ENCODE data around the gene TMUB1. TPM values are rescaled to one million over a fixed set of nuclear protein-coding genes. Genes with fewer than 3 reads are reported as not detected.

TMUB1 gene
- total RNA-seq, 3 donors from 2014 or later (not counting 1 experiment from before 2014, with no cell fraction given), result 44.1 to 49.8 (median 47.3) TPM

DNA sequence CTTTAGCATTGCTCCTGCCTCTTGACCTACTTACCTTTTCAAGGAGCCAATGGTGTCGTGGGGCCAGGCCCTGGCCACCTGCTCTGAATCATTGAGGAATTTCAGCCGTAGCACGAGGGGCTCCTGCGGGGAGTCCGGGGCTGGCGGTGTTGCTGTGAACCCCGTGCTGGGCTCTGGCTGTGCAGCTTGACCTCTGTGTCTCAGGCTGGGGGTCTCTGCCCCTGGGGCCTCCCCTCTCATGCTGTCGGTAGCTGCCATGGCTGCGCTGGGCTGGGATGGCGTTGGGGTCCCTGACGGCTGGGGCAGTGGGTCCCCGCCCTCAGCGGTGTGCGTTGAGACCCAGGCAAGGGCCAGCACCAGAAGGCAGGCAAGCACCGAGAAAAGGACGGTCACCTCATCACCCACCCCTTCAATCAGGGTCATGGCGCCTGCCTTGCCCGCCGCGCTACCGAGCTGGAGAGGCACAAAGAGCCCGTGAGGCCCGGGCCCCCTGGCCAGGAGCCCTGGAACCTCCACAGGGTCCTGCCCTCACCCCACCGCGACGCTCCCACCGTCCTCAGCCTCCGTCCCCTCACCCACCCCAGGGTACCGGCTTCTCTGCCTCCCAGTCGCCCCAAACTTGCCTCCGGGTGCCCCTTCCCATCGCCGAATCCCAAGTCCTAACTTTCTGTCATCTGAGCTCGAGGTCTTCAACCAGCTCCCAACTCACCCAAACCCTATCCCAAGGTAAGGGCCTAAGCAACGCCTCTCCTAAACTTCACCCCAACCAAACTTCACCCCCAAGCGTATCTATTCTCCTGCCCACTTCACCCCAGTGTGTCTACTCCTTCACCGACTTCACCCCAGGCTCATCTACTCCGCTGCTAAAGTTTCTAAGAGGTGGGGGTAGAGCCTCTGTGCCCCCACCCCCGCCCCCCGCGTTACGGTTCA is 887 bp downstream of the TMUB1 start:
- ATAC-seq, result no peak
- TF ChIP-seq, protein P1, sequence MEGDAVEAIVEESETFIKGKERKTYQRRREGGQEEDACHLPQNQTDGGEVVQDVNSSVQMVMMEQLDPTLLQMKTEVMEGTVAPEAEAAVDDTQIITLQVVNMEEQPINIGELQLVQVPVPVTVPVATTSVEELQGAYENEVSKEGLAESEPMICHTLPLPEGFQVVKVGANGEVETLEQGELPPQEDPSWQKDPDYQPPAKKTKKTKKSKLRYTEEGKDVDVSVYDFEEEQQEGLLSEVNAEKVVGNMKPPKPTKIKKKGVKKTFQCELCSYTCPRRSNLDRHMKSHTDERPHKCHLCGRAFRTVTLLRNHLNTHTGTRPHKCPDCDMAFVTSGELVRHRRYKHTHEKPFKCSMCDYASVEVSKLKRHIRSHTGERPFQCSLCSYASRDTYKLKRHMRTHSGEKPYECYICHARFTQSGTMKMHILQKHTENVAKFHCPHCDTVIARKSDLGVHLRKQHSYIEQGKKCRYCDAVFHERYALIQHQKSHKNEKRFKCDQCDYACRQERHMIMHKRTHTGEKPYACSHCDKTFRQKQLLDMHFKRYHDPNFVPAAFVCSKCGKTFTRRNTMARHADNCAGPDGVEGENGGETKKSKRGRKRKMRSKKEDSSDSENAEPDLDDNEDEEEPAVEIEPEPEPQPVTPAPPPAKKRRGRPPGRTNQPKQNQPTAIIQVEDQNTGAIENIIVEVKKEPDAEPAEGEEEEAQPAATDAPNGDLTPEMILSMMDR (IDR thresholded peaks at IDR 0.05), result no peak
- no peaks in the 10 kb centered on the region for H3K9me3 Mint-ChIP-seq
- Histone ChIP-seq H3K27me3 (ENCODE audit: control insufficient read depth, insufficient read depth, low read length) (no peaks in the 10 kb centered on the region), H3K36me3 (ENCODE audit: control insufficient read depth, insufficient read depth, low read length) (peaks cover 3% of the 10 kb centered on the region), H3K4me1 (ENCODE audit: control insufficient read depth, insufficient read depth, low read length) (peaks cover 51% of the 10 kb centered on the region), H3K27ac (ENCODE audit: low read length) (peak overlapping the region; percentile 88), H3K9me3 (ENCODE audit: control insufficient read depth, insufficient read depth, low read length) (no peaks in the 10 kb centered on the region), H3K4me3 (ENCODE audit: low read length) (peak overlapping the region; percentile 64)
- H3K36me3 Mint-ChIP-seq, result no peaks in the 10 kb centered on the region
- H3K27me3 Mint-ChIP-seq (ENCODE audit: low read depth in 2 of 2), result no peaks in the 10 kb centered on the region
- H3K27ac Mint-ChIP-seq, result peak overlapping the region; percentile 88 to 98
- peak overlapping the region; percentile 92 for H3K4me3 Mint-ChIP-seq
- intact Hi-C loops (cut with micrococcal nuclease), result loop anchor here (5.0 kb wide), 1 partner anchor 260 kb away; the partner anchor contains the start of gene NUB1
- 66% methylated on average over 42 of the region's 42 CpGs for WGBS (ENCODE audit: insufficient coverage)
- no peak for DNase-seq
- H3K4me1 Mint-ChIP-seq, result peaks cover 35 to 61% of the 10 kb centered on the region in 2 donors

DNA sequence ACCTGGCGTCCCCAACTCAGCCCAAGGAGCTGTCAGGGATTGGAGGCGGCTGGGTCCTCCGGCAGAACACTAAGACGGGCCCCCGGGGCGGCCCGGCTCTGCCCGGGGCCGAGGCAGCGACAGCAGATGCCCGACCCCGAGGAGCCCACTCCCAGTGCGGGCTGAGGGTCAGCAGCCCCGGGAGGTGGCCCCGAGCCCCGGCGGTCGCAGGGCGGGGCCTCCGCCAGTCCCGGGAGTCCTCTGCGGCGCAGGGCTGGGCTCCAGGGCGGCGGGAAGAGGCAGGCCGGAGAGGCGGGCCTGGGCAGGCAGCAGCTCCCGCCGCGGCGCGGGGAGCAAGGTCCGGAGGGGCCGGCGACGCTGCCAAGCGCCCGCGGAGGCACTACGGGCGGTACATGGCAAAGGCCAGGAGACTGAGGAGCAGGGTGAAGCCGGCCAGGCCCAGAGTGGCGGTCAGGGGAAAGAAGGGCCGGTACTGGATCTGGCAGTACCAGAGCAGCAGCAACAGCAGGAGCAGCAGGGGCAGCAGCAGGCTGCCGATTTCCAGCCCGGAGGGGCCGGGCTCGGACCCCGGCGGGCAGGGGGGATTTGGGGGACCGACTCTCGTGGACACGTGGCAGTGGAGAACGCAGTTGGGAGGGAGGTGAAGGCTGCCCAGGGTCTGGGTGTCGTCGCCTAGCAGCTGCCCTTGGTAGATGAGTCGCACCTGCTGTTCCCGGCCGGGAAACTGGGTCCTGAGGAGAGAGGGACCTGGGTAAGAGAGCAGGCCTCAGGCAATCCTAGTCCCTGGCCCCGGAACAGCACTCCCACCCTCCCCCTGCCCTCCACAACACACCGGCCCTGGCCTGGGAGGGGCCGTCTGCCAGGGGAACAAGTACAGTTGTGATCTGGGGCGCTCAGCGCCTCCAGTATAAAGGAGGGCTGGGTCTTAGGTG is 1.9 kb downstream of the TMUB1 start:
- no peaks in the 10 kb centered on the region for H3K36me3 Mint-ChIP-seq
- H3K4me1 Mint-ChIP-seq, result peaks cover 35 to 56% of the 10 kb centered on the region in 2 donors
- H3K9me3 Mint-ChIP-seq, result no peaks in the 10 kb centered on the region

DNA sequence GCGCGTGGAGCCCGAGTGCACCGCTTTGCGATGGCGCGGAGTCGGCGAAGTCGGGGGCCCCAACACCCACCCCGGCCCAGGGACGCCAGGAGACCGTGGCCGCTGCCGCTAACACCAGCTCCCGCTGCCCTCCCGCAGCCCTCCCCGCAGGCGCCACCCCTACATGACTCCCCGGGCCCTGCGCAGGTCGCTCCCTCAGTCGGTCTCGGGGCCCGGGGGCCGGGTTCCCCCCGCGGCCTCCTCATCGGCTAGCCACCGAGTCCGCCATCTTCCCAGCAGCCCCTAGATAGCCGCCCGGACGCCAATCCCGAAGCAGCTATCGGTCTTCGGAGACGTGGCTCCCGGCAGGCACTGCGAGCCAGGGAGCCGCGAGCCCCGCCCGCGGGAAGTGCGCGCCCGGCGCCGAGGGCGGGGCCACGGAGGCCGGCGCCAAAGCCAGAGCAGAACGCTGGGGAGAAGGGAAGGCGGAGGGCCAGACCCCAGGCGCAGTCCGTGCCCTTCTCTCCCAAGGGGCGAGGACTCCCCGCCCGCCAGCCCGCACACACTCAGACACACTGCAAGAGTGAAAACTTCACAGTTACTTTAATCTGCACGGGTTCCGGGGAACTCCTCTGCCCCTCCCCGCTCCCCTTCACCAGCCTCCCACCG is 2.6 kb downstream of the TMUB1 start, which contains the start of gene FASTK:
FASTK (minus strand) TSS at position 288 of the 648 bp plus-strand sequence; CDS start at position 245, 43 bp downstream.
- Histone ChIP-seq H3K9me3 (ENCODE audit: control insufficient read depth, insufficient read depth, low read length) (no peaks in the 10 kb centered on the region), H3K36me3 (ENCODE audit: control insufficient read depth, insufficient read depth, low read length) (peaks cover 11% of the 10 kb centered on the region), H3K27ac (ENCODE audit: low read length) (peak within 1 kb of the TSS; percentile 78), H3K4me3 (ENCODE audit: low read length) (peak within 1 kb of the TSS; percentile 78), H3K4me1 (ENCODE audit: control insufficient read depth, insufficient read depth, low read length) (peaks cover 44% of the 10 kb centered on the region), H3K27me3 (ENCODE audit: control insufficient read depth, insufficient read depth, low read length) (no peaks in the 10 kb centered on the region)
- TF ChIP-seq, protein P1 (IDR thresholded peaks at IDR 0.05), result no peak
- Mint-ChIP-seq H3K9me3 (no peaks in the 10 kb centered on the region), H3K4me3 (peak within 1 kb of the TSS; percentile 89), H3K4me1 (peaks cover 30 to 51% of the 10 kb centered on the region in 2 donors), H3K27ac (peak within 1 kb of the TSS; percentile 50 to 98), H3K27me3 (ENCODE audit: low read depth in 2 of 2) (no peaks in the 10 kb centered on the region), H3K36me3 (no peaks in the 10 kb centered on the region)
- WGBS (ENCODE audit: insufficient coverage), result 2% methylated on average over 66 of the region's 66 CpGs
- intact Hi-C loops (cut with micrococcal nuclease), result loop anchor here (1.0 to 5.0 kb wide), 3 partner anchors 22 to 262 kb away; partner anchors contain the start of genes ABCB8 and NUB1
- ATAC-seq, result peak; percentile 73 to 91 (median 79)
- peak; percentile 82 to 94 for DNase-seq

More for the DNA sequence above, 1.9 kb downstream of the TMUB1 start:
- Histone ChIP-seq H3K36me3 (ENCODE audit: control insufficient read depth, insufficient read depth, low read length) (peaks cover 9% of the 10 kb centered on the region), H3K4me3 (ENCODE audit: low read length) (peak overlapping the region; percentile 13), H3K27me3 (ENCODE audit: control insufficient read depth, insufficient read depth, low read length) (no peaks in the 10 kb centered on the region), H3K27ac (ENCODE audit: low read length) (peak overlapping the region; percentile 88), H3K9me3 (ENCODE audit: control insufficient read depth, insufficient read depth, low read length) (no peaks in the 10 kb centered on the region), H3K4me1 (ENCODE audit: control insufficient read depth, insufficient read depth, low read length) (peaks cover 47% of the 10 kb centered on the region)
- DNase-seq, result peak in 1 of 2 donors; percentile 23
- no peaks in the 10 kb centered on the region for H3K27me3 Mint-ChIP-seq (ENCODE audit: low read depth in 2 of 2)
- WGBS (ENCODE audit: insufficient coverage), result 76% methylated on average over 63 of the region's 64 CpGs
- TF ChIP-seq, protein P1 (IDR thresholded peaks at IDR 0.05), result no peak
- peak overlapping the region; percentile 89 for H3K4me3 Mint-ChIP-seq
- intact Hi-C loops (cut with micrococcal nuclease), result loop anchor here (5.0 kb wide), 1 partner anchor 261 kb away; the partner anchor contains the start of gene NUB1
- ATAC-seq, result no peak
- peak overlapping the region; percentile 88 to 98 for H3K27ac Mint-ChIP-seq

Data from natural killer cell (primary cell).